Epithelial cell of proximal tubule (primary cell): ENCODE measurements around the gene TGFB2. TPM values are rescaled to one million over a fixed set of nuclear protein-coding genes. Genes with fewer than 3 reads are reported as not detected.

Experiments
- DNase-seq: peaks from one replicate; pipeline ENCODE4 v3.0.0-alpha.2; 2011; ENCODE audit warnings: low read depth
- H3K4me3 ChIP-seq: 2 replicates; pipeline ENCODE4 v1.5.1; 2011; ENCODE audit warnings: low read depth, mild to moderate bottlenecking, low read length
- total RNA-seq: library from RNA; depleted of rRNA; stranded (reverse); fragments of >200 nt; gene quantifications from 2 replicates; pipeline ENCODE4 v1.2.3, GENCODE V29; 2015
- TF ChIP-seq, protein P1 (sequence below): conservative IDR thresholded peaks from 2 replicates; pipeline ENCODE4 v1.5.1; 2012; ENCODE audit warnings: low read depth, mild to moderate bottlenecking, low read length

TGFB2 gene
- total RNA-seq, 1 donor from 2014 or later: 33.7 TPM

GRCh38 chr1:218459450-218459849 lies 114.3 kb downstream of the TGFB2 start:
- TF ChIP-seq, protein P1, sequence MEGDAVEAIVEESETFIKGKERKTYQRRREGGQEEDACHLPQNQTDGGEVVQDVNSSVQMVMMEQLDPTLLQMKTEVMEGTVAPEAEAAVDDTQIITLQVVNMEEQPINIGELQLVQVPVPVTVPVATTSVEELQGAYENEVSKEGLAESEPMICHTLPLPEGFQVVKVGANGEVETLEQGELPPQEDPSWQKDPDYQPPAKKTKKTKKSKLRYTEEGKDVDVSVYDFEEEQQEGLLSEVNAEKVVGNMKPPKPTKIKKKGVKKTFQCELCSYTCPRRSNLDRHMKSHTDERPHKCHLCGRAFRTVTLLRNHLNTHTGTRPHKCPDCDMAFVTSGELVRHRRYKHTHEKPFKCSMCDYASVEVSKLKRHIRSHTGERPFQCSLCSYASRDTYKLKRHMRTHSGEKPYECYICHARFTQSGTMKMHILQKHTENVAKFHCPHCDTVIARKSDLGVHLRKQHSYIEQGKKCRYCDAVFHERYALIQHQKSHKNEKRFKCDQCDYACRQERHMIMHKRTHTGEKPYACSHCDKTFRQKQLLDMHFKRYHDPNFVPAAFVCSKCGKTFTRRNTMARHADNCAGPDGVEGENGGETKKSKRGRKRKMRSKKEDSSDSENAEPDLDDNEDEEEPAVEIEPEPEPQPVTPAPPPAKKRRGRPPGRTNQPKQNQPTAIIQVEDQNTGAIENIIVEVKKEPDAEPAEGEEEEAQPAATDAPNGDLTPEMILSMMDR: no peak
- DNase-seq: no peak
- H3K4me3 ChIP-seq: no peak overlapping the region

DNA sequence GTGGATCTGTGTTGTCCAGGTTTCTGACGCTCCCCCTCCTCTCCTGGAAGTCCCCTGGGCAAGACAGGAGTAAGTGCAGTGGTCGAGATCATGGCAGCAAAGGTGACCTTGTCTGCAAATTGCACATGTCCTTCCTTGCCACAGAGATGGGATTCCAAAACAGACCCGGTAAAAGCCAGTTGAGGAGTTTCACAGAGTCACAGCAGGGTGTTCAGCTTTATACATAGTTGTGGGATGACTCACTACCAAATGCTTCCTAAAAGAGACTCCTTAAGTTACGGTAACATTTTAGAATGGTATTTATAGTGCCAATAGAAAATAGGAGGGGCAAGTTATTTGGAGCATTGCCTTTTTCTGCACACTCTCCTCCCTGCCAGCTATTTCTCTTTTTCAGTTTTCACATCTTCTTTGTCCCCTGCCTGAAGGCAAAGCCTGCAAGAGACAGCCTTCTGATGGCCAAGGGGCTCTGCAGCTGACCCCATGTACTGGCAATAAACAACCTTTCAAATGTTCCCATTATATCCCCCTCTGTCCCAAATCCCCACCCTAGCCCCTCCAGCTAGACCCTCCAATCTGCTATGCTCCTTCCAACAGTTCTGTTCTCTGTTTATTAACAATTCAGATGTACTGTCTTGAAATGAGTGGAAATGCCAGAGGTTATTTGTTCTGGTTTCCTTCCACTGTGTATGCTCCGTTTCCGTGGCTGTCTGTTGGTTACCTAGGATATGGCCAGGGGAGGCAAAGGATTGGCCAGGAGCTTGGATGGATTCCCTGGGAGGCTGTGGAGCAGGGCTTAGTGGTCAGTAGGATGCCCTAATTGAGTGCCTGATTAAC lies 115.0 kb downstream of the TGFB2 start:
- TF ChIP-seq, protein P1: no peak
- no peak overlapping the region for H3K4me3 ChIP-seq
- DNase-seq: no peak

- no peak for DNase-seq
- TF ChIP-seq, protein P1: no peak
- H3K4me3 ChIP-seq: no peak overlapping the region
These were observed 116.2 kb downstream of the TGFB2 start for GRCh38 chr1:218461351-218461750.

- TF ChIP-seq, protein P1: no peak
- no peak for DNase-seq
- no peak overlapping the region for H3K4me3 ChIP-seq
These were observed 117.0 kb downstream of the TGFB2 start for GRCh38 chr1:218462116-218462515.

DNA sequence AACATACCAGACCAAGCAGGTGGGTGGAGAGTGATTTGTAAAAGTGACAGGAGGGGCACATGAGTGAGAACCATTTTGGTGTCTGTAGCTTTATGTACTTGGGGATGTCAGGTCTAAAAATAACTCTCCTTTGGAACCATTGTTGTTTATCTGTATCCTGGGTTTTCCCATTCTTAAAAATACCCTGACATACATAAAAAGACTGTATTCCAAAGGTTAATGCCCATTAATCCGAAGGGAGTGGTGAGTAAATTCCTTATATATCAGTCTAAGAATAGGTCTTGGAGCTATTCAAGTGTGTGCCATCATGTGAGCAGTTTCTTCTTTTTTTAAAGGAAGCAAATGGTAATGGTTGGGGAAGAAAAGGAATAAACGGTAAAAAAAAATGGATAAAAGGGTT lies 117.5 kb downstream of the TGFB2 start:
- H3K4me3 ChIP-seq: no peak overlapping the region
- TF ChIP-seq, protein P1: no peak
- DNase-seq: no peak

GRCh38 chr1:218463194-218464156 lies 118.3 kb downstream of the TGFB2 start:
- no peak for DNase-seq
- H3K4me3 ChIP-seq: peak overlapping the region; percentile 28
- TF ChIP-seq, protein P1: no peak
